HK-2 (cell line): ENCODE data around the gene SCO2.

ENCODE experiments used
- DNase-seq: peaks from one replicate; pipeline ENCODE4 v3.0.0-alpha.2; 2018; ENCODE audit not compliant: unreplicated experiment

SCO2 gene, protein sequence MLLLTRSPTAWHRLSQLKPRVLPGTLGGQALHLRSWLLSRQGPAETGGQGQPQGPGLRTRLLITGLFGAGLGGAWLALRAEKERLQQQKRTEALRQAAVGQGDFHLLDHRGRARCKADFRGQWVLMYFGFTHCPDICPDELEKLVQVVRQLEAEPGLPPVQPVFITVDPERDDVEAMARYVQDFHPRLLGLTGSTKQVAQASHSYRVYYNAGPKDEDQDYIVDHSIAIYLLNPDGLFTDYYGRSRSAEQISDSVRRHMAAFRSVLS

DNA sequence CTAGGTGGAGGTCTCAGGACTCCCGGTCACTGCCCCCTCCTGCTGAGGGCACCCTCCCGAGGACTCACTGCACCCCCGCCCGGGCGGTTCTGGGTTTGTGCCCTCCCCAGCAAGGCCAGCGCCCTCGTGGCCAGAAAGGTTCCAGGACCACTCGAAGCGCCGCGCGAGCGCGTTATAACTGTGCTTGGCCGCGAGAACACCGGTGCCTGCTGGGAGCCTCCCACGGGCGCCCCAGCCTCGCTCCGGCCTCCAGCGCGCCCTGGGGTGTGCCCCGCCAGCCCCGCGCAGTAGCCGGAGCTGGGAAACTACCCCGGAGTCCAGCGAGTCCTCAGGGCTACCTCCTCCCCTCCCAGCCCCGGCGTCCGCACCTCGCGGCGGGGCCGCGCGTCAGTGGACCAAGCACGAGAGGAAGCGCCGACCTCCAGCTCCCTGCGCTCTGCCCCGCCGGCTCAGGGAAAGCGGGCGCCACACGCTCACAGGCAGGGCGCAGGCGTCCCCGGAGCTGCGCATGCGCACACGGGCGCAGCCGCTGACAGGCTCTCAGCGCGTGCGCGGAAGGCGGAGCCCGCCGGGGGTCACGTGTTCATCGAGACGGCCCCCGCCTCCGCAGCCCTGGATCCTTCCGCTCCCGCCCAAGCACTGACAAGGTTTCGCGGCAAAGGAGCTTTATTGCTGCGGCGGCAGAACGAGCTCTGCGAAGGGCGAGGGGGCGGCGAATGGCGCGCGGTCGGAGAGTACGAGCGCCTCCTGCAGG lies at the start of gene SCO2:
Gene SCO2 (minus strand): TSS at position 495 of the 754 bp plus-strand sequence. CDS start 1,187 bp downstream, outside the sequence.
- DNase-seq = peak; percentile 97

DNA sequence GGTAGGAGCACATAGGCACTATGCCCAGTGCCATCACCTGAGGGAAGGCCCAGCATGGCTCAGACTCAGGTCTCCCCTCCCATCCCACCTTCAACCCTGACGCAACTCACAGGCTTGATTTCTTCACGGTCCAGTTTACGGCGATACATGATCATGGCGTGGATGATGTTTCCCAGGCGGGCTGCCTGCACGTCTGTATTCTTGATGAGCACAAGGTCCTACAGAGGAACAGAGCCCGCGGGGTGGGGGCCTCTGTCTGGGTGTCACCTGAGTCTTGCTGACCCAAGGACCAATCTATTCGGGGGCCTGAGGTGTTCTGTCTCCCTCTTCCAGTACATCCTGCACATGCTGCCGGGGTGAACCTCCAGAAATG lies 49.0 kb upstream of the SCO2 start:
- DNase-seq = no peak

DNA sequence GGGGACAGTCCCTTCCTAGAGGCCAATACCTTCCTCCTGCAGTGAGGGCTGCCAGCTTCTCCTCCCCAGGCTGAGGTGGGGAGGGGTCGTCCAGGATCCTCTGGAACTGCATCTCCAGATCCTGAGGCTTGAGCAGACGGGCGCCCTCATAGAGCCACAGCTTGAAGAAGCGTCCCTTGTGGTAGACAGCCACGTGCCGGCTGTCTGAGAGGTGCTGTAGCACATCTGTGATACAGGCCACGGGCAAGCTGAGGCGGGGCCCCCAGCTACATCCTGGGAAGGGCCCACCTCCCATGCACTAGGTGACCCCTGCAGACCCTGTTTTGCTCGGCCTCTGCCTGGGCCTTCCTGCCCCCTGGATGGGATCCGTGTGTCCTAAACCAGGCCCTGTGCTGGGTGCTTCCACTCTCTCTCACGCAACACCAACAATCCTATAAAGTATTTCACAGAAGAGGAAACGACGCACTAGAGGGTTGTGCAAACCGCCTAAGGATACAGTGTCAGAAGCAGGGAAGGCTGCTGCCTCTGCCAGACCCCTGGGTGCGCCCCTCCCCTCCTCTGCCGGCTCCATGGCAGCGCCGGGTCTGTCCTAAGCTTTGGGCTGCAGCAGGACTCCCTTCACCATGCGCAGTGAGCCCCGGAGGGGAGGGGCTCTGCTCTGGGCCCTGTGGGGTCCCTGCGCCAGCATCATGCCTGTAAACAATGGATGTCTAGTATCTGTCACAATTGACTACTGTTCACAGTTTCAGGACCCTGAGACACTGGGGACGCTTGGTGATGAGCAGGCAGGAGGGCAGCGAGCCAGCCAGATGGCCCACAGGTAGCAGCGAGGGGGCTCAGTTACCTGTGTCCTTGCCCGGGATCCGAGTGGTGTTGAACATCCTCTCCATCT lies 48.3 kb upstream of the SCO2 start:
- no peak for DNase-seq

DNA sequence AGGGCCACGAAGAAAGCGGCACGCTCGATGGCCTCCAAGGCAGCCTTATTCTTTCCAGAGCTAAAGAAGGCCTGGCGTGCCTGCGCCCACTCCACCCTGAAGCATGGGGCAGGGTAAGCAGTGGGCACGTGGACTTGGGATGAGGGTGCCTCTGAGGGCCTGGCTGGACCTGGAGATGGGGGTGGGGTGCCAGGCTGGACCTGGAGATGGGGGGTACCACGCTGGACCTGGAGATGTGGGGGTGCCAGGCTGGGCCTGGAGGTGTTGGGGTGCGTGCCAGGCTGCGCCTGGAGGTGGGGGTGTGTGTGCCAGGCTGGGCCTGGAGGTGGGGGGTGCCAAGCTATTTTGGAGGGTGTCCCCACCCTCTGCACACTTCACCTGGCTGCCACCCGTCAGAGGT lies 47.6 kb upstream of the SCO2 start:
- no peak for DNase-seq

DNA sequence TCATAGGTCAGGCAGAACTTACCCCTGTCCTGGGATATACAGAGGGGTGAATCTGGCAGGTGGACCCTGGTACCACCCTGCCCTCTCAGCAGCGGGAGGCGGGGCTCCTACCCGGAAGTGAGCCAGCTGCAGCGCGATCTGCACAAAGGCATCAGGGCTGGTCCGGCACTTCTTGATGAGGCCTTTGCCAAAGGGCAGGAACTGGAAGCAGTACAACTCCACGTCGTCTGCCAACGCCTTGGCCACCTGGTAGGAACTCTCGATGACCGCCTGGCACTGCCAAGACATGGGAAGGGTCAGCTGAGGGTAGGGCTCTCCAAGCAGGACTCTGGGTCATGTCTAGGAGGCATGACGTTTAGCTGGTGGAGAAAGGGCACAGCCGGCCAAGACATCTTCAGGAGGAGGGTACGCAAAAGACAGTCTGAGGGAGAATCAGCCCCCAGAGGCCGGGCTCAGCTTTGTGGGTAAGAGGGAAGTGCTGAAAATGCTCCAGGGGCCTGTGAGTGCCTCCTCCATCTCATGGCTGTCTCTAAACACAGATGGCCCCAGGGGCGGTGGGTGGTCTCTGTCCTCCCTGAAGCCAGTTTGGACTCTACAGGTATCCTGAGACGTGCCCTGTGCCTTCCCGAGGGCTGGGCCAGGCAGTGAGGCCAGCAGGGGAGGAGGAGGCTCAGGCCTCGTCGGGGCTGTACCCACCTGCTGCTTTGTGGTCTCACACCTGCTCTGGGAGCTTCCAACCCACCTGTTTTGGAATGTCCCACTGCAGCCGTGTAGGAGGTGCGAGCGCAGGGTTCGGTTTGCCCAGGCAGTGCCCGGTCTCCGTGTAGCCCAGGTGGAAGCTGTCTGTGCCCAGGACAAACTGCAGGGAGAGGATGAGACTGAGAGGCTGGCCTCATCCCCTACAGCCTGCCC lies 46.1 kb upstream of the SCO2 start:
- DNase-seq = no peak

DNA sequence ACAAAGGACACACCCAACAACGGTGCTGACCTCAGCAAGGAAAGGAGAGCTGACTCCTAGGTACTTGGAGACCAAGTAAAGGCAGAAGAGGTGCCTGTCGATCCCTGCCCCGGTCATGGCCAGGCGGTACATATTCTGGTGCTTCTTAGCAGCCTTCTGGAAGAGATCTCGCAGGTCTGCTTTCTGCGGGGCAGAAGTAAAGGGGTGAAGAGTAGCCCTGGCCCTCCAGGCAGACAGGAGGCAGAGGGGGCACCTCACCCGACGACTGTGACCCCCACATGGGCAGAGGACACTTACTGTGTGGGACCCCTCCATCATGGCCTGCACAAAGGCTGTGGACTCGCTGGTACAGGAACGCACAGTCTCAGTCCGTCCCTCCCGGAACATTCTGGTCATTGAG lies 45.5 kb upstream of the SCO2 start:
- no peak for DNase-seq

DNA sequence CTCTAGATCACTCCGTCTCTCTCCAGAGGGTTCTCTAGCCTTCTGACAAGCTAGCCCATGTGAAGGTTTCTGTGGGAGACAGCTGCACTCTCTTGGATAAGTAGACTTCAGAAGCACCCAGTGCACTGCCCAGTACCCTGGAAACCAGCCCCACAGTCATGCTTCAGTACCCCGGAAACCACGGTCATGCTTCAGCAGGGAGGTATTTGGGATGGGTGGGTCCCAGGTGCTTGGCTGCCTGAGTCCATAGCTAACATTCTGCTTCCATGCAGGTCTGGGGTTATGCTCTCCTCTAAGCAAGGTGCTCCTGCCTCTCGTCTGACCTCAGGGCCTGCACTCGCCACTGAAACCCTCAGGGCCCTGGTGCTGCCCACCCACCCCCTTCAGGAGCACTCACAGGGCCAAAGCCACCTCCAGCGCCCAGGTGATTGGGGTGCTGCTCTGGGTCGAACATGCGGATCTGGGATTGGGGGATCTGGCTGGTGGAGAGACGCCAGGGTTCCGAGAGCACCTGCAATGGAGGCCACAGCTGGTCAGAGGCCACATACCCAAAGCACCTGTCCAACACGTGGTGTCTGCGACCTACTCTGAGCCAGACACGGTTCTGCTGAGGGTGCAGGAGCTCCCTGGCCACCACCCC lies 44.6 kb upstream of the SCO2 start:
- peak; percentile 62 for DNase-seq

DNA sequence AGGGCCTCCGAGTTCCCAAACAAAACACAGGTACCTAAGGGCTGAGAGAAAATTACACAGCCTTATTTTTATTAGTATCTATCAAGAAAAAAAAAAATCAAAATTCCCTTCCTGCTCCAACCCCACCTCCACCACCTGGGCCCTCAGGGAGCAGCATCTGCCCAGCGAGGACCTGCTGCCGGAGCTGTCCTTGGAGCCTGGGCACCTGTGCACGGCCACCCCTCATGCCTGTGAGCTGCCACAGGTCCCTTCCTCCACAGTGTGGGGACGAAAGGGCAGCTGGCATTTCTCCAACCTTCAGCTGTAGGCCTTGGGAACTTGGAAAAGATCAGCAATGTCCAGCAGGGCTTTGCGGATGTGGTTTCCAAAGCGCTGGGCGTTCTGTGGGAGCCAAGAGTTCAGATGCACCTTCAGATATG lies 43.7 kb upstream of the SCO2 start:
- DNase-seq = no peak

DNA sequence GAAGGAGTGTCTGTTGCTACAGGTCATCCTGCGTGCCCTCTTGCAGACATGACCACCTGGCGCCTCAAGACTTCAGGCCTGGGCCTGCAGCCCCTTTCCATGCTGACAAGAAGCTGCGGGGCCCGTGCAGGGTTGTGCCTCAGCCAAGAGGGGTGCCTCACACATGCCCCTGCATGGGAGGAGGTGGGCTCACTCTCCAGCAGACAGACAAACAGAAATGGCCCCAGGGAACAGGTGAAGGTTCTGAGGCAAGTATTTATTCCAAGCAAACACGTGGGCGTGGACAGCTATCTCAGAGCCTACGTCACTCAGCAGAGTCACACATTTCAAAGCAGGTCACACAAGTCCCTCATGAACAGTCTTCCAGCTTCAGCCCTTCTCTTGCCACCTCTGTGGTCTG lies 43.2 kb upstream of the SCO2 start:
- DNase-seq = no peak

DNA sequence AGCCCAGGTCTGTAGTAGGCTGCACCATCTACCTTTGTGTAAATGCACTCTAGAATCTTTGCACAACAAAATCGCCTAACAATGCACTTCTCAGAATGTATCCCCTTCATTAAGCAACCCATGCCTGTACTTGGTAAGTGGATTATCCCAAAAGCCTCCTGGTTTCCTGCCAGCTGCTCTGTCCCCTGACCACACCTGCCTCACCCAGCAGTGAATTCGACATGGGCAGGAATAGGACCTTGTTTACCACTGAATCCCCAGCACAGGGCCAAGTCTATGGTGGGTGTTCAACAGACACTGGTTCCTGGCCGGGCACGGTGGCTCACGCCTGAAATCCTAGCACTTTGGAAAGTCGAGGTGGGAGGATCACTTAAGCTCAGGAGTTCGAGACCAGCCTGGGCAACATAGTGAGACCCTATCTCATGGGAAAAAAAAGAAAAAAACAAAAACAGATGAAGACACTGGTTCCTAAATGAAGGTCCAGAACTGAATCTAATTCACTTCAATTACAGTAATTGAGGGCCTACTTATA lies 42.4 kb upstream of the SCO2 start:
- no peak for DNase-seq

DNA sequence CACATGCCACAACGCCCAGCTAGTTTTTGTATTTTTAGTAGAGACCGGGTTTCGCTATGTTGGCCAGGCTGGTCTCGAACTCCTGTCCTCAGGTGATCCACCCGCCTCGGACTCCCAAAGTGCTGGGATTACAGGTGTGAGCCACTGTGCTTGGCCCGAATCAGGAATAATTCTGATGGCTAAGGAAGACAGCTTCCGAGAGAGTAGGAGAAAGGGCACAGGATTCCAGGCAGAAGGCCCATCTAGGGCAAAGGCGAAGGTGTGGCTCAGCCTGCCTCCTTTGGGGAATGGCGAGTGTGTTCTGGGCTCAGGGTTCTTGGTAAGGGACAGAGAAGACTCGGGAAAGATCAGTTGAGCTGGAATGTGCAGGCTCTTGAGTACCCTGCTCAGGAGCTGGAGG lies 38.9 kb upstream of the SCO2 start:
- DNase-seq = no peak

DNA sequence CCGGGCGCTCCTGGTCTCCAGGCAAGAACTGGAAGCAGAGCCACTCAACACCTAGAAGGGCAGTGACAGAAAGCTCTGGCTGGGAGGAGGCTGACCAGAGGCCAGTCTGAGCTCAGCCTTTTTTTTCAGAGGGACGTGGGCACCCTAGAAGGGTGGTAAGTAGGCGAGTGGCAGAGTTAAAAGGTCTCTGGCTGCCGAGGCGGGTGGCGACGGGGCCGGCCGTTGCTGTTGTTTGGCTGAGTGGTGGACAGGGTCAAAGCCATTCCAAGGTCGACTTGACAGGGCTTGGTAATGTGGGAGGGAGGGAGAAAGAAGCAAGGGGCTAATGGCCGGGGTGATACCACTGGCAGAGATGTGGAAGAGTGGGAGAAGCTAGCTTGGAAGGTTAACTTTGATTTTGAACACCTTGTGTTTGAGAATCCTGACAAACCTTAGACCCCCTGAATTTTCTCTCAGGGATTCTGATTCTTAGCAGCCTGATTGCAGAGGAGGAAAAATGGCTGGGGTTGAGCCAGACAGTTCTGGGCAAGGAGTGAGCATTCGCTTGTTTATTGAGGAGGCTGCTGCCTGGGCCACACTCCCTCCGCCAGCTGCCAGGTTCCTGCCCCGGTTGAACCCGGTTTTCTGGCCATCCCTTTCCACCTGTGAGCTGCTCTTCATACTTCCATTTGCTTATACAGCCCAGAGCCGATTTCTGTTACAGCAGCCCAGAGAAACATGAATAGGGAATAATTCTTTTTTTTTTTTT lies 38.2 kb upstream of the SCO2 start:
- no peak for DNase-seq

DNA sequence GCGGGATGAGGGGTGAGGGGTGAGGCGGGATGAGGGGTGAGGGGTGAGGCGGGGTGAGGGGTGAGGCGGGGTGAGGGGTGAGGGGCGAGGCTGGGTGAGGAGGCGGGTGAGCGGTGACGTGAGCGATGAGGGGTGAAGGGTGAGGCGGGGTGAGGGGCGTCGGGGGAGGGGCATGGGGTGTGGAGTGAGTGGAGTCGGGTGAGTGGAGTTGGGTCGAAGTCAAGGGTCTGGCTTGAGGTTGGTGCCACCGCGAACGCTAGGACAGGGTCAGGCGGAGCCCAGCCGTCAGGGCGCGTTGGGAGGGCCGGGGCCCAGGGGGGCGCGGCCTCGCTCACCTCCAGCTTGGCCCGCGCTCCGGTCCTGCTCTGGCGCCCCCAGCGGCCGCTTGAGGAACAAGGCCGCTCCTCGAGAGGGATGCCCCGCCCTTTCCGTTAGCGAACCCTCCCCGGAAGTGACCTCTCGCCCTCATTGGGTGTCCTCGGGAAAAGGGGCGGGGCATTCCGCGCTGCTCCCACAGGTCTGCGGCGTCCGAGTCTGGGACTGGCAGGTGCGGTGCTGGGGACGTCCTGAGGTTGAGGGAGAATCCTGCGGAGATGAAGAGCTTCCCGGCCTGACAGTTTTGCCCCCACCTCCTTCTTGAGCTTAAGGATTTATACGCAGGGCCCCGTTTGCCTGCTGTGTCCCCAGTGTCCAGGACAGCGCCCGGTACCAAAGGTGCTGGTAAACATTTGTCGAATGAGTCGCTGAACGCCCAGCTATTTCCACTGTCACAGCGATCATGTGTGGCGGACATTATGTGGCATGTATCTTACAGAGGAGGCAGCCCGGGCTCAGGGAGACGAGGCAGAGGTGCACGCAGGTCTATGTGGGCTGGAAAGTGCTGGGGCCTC lies 37.4 kb upstream of the SCO2 start, which contains the start of gene SYCE3:
Gene SYCE3 (minus strand): TSS at position 397 of the 890 bp plus-strand sequence. CDS start 6,514 bp downstream, outside the sequence.
- peak; percentile 96 for DNase-seq

DNA sequence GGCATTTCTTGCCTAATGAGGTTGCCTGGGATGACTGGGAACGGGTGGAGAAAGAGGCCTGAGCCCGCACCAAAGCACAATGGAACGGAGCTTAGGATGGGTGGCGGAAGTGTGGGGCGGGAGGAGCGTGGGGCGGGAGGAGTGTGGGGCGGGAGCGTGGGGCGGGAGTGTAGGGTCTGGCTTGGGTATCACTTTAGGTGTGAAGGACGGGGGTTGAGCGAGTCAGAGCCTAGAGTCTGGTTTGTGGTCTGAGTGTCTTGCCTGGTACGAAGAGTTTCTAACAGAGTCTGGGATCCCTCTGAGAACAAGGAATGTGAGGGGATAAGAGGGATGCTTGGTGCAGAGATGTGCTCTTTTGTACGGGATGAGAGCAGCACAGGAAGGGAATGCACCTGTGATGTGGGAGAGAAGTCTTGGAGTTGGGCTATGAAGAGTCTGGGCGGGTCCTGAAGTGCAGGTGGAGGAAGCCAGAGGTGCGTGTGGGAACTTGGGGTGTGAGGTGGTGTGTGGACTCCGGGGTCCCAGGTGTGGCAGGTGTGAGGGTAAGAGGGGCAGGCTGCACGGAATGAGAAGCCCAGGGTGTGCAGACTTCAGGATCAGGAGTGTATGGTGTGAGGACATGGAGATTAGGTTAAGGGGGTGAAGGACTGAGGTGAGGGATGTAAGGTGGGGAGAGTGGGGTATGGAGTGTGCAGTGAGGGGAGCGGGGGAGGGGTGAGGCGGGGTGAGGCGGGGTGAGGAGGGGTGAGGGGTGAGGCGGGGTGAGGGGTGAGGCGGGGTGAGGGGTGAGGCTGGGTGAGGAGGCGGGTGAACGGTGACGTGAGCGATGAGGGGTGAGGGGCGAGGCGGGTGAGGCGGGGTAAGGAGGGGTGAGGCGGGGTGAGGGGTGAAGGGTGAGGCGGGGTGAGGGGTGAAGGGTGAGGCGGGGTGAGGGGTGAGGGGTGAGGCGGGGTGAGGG lies 36.3 kb upstream of the SCO2 start:
- DNase-seq = no peak

DNA sequence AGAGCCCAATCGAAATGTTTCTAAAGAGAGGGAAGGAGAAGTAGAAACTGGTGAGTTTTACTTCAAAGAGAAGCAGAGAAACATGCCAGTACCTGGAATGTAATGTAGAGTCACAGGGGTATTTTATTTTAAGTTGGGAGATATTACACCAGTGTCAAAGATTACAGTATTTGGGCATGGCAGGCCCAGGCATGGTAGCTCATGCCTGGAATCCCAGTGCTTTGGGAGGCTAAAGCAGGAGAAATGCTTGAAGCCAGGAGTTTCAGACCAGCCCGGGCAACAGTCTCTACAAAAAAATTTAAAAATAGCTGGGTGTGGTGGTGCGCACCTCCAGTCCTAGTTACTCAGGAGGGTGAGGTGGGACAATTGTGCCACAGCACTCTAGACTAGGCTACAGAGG lies 34.6 kb upstream of the SCO2 start:
- DNase-seq = no peak

DNA sequence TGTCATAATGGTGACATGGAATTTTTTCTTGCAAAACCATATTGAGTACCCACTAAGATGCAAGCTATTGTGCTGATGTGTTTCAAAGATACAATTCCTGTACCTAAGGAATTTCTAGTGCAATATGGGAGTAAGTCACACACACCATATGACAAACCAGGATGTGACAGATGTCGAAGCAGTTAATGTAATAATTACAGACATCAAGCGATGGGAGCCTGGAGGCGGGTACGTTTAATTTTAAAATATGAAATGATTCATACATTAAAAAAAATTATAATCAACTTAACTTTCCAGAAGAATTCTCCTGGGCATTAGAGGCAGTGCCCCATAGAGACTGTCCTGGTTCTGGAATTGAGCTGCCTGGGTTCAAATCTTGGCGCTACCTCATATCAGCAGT lies 31.3 kb upstream of the SCO2 start:
- no peak for DNase-seq

DNA sequence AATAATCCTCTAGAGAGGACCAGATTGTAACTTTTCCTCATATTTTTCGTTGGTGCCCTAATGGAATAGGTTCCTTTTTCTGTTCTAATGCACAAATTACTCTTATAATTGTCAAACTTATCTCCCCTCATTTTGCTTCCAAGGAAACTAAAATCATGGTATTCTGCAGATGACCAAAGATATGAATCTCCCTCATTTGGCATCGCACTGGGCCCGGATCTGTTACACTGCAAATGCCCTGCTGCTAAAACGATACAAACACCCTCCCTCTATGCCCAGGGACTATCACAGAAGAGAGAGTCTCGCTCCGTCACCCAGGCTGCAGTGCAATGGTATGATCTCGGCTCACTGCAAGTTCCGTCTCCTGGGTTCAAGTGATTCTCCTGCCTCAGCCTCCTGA lies 27.9 kb upstream of the SCO2 start:
- DNase-seq = no peak
